NB4 (cell line): Measurements from ENCODE around the gene PRKRA.

Experiments used
- DNase-seq: peaks from one replicate; pipeline ENCODE4 v3.0.0; 2010; ENCODE audit warnings: low read depth
- H3K4me3 ChIP-seq: one replicate; pipeline ENCODE4 v1.5.1; 2011; ENCODE audit warnings: mild to moderate bottlenecking, low read depth, low read length, moderate library complexity
- MYC ChIP-seq: IDR thresholded peaks from 2 replicates; pipeline ENCODE4 v1.6.1; 2011; ENCODE audit warnings: low read depth, low read length
- POLR2A ChIP-seq: IDR thresholded peaks from 2 replicates; pipeline ENCODE4 v1.6.1; 2011; ENCODE audit warnings: mild to moderate bottlenecking; ENCODE audit not compliant: insufficient read length; ENCODE audit errors: extremely low read depth
- TF ChIP-seq, protein P1 (sequence below): IDR thresholded peaks from 2 replicates; pipeline ENCODE4 v1.6.1; 2011; ENCODE audit warnings: low read depth, low read length
- TF ChIP-seq, protein P2 (sequence below): IDR thresholded peaks from one replicate; pipeline ENCODE4 v1.5.1; 2012; ENCODE audit warnings: low read depth, low read length

Gene PRKRA

DNA sequence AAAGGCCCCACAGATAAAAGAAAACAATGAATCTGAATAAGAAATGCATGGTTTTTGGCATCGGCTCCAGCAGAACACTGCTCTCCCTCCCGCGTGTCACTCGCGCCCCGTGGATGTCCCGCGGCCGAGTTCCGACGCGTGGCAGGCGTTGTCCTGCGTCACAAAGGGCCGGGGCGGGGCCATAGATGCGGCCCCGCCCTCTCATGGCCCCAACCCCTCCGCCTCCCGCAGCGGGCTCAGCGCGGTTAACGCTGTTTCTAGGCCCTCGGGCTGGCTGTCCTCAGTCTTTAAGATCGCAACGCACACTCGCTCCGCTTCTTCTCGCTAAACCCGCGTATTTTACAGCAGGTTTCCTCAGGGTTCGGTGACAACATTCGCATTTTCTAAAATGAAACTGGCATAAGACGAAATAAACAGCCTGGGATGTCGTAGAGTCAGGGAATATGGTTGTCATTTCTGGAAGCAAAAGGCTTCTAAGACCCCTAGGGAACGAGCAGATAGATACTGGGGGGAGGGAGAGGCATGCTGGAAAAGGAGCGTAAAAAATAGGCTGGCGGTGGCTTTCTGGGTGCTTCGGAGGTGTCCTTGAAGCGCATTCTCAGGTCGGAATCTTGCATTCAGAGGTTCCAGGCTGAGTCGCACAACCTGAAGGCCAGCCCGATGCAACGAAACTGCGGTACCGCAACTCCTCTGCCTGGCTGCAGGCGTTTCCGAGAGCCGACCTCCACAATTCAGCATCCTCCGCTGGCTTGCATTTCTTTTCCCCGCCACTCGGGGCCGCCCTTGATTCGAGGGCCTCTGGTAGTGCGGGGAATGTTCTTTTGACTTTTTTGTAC is 27.7 kb upstream of the PRKRA start, which contains the start of gene FKBP7:
Gene FKBP7 (minus strand): TSS at position 162 of the 836 bp plus-strand sequence. CDS start 101 bp downstream, at position 61.
- TF ChIP-seq MYC (peak; percentile 85), POLR2A (peak; percentile 88)
- TF ChIP-seq, protein P1, sequence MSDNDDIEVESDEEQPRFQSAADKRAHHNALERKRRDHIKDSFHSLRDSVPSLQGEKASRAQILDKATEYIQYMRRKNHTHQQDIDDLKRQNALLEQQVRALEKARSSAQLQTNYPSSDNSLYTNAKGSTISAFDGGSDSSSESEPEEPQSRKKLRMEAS = peak; percentile 67
- TF ChIP-seq, protein P2, sequence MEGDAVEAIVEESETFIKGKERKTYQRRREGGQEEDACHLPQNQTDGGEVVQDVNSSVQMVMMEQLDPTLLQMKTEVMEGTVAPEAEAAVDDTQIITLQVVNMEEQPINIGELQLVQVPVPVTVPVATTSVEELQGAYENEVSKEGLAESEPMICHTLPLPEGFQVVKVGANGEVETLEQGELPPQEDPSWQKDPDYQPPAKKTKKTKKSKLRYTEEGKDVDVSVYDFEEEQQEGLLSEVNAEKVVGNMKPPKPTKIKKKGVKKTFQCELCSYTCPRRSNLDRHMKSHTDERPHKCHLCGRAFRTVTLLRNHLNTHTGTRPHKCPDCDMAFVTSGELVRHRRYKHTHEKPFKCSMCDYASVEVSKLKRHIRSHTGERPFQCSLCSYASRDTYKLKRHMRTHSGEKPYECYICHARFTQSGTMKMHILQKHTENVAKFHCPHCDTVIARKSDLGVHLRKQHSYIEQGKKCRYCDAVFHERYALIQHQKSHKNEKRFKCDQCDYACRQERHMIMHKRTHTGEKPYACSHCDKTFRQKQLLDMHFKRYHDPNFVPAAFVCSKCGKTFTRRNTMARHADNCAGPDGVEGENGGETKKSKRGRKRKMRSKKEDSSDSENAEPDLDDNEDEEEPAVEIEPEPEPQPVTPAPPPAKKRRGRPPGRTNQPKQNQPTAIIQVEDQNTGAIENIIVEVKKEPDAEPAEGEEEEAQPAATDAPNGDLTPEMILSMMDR = peak; percentile 59
- peak; percentile 88 for DNase-seq
- H3K4me3 ChIP-seq = peak within 1 kb of the TSS; percentile 95

DNA sequence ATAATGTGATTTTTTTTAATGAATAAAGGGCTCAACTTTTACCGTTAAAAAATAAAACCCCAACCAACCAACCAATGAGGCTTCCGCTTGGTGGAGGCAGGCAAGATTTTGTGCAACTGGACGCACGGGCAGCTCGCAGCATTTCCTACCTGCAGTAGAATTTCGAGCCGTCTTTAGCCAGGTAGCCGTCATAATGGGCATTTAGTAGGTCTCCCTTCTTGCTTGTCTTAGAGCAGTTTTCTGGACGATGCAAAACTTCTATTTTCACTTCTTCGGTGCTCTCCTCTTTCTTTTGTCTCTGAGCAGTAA is 27.1 kb upstream of the PRKRA start:
- TF ChIP-seq, protein P2 = no peak
- no peak for TF ChIP-seq POLR2A
- no peak for TF ChIP-seq MYC
- TF ChIP-seq, protein P1 = no peak
- DNase-seq = peak; percentile 44
- peak overlapping the region; percentile 95 for H3K4me3 ChIP-seq

DNA sequence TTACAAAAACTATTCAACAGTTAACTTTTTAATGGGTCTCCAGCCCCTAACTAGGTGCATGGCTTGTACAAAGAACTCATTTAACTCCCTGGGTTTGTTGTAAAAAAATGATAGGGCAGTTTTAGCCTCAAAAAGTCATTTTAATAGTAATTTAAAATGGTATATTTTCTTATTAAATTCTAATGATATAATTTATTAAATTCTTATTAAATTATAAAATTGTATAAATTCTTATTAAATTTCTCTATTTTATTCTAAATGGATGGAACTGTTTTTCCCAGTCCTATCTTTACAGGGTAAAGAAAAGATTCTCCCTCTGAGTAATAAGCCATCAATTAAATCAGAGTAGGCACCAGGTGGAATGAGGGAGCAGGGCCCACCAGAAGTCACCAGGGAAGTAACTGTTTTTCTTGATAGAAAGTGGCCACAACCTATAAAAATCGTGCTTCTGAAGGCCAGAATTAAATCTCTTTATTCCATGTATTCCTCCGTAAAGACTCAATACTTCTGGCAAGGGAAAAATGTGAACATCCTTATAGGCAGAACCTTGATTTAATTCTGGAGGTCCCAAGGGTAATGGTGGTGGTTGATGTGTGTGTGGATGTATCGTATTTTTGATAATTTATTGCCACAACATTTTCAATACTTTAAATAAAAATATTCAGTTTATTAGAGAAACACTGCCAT is 26.6 kb upstream of the PRKRA start:
- TF ChIP-seq, protein P2 = no peak
- TF ChIP-seq, protein P1 = no peak
- TF ChIP-seq MYC (no peak), POLR2A (no peak)
- peak; percentile 26 for DNase-seq
- H3K4me3 ChIP-seq = peak overlapping the region; percentile 95

DNA sequence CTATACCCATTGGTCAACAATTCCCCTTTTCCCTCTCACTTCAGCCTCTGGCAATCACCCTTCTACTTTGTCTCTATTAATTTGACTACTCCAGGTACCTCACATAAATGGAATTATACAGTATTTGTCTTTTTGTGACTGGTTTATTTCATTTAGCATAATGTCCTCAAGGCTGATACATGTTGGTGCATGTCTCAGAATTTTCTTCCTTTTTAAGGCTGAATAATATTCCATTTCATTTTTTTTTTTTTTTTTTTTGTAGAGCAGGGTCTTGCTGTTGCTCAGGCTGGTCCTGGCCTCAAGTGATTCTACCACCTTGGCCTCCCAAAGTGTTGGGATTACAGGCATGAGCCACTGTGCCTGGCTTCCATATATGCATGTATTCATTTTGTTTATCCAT is 25.5 kb upstream of the PRKRA start:
- no peak overlapping the region for H3K4me3 ChIP-seq
- DNase-seq = no peak

DNA sequence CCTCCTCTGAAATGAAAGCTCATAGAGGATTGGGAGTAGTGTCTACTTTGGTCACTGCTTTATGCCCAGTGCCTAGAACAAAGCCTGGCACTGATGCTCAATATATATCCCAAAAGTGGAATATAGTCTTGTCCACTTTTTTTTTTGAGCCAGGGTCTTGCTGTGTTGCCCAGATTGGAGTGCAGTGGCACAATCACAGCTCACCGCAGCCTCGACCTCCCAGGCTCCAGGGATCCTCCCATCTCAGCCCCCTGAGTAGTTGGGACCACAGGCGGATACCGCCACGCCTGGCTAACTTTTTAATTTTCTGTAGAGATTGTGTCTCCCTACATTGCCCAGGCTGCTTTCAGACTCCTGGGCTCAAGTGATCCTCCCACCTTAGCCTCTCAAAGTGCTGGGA is 23.6 kb upstream of the PRKRA start:
- H3K4me3 ChIP-seq = no peak overlapping the region
- DNase-seq = no peak
- TF ChIP-seq MYC = no peak
- no peak for TF ChIP-seq POLR2A
- TF ChIP-seq, protein P1 = no peak
- TF ChIP-seq, protein P2 = no peak

More for the DNA sequence above, 25.5 kb upstream of the PRKRA start:
- TF ChIP-seq, protein P2 = no peak
- no peak for TF ChIP-seq POLR2A
- TF ChIP-seq, protein P1 = no peak
- TF ChIP-seq MYC = no peak
